ENCODE results near the gene ELL.
"Not testable (repeated sequence)": the region's sequence is repeated elsewhere in the genome, so short reads cannot be mapped to it uniquely, and the experiment has no call there.

Gene ELL

DNA sequence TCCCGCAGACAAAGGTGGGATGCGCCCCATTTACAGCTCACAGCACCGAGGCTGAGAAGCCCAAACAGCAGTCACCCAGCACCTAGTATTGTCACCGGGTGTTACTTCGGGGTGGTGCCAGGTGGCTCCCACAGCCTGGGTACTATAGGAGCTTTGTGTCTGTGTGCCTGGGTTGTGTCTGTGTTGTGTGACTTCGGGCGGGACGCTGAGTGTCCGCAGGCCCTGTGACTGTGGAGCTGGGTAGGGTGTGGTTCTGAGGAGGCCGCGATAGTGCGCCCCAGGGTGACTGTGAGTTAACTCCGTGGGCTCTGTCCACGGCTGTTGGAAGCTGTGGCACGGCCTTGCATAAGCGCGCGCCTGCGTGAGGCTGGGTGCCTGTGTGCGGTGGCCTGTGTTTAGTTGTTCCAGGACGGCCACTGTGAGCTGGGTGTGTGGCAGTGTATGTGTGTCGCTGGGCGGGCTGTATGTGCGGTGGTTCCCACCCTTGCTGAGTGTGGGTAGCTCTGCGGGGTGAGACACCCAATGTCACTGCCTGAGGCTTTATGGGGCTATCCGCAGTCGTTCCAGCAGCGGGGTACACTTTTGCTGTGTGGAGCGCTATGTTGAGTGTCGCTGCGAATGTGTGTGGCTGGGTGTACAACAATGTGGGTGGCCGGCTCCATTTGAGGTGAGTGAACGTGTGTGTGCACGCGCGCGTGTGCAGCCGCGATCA is 103.2 kb downstream of the ELL start:
- peak; percentile 35 for DNase-seq

DNA sequence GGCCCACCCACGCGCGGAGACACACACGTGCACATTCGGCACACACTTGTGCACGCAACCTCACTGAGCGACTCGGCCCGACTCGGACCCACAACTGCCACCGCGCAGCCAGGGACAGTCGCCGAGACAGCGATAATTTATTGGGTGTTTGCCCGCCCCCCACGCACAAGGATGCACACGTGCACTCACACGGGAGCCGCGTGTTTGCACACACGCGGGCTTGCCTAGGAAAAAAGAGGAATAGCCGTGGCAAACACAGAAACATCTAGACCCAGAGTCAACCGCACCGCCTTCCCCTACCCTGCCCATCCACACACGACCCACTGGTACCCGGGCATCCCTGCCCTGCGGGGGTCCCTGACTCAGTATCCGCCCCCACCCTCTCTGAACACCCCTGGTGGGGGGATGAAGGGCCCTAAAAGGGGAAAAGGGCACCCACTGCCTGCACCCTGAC is 103.8 kb downstream of the ELL start:
- DNase-seq, result no peak

DNA sequence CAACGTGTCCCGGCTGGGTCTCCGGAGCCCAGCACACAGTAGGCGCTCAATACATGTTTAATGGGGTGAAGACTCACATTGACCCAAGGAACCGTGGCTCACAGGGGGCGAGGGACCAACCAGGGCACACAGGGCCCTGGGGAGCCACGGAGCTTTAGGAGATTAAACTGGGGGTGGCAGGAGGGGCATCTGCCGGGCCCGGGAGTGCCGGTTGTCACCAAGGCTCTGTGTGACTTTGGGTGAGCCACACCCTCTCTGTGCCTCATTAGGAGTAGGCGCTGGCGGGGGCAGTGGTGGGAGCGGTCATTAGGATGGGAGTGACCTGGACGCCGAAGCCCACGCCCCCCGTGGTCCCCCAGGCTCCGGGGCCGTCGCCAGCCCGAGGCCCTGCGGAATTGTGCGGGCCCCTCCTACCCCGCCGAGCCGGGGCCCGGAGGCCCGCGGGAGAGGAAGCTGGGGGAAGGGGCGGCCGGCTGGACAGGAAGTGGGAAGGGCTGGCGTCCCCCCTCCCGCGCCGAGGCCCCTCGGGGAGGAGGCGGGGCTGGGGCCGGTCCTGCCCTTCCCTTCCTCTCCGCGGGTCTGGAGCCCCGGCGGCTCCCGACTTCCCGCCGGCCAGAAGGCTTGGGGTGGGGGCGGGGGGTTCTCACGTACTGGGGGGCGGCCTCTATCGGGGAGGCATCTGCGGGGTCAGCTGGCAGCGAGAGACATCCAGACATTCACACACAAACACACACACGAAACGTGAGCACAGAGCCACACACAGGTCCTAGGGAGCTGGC is 104.4 kb downstream of the ELL start:
- peak; percentile 60 for DNase-seq

DNA sequence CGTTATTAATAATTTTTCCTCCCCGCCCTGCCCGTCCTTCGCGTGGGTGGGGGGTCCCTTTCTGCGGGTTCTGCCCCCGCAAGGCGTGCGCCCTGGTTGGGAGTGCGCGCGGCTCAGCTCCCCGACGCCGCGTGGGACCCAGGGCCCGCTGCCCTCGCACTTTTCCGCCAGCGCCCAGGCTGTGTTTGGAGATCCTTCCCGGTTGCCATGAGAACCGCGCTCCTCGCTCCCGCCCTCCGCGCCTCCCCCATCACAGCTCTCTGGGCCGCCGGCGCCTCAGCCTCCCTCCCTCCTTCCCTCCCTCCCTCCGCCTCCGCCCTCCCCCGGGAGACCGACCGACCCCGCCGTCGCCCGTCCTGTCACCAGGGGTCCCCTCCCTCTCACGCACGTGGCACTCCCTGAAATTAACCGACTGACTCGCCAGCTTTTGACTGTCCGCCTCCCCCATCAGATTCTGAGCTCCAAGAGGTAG is 105.1 kb downstream of the ELL start:
- DNase-seq, result peak; percentile 87

DNA sequence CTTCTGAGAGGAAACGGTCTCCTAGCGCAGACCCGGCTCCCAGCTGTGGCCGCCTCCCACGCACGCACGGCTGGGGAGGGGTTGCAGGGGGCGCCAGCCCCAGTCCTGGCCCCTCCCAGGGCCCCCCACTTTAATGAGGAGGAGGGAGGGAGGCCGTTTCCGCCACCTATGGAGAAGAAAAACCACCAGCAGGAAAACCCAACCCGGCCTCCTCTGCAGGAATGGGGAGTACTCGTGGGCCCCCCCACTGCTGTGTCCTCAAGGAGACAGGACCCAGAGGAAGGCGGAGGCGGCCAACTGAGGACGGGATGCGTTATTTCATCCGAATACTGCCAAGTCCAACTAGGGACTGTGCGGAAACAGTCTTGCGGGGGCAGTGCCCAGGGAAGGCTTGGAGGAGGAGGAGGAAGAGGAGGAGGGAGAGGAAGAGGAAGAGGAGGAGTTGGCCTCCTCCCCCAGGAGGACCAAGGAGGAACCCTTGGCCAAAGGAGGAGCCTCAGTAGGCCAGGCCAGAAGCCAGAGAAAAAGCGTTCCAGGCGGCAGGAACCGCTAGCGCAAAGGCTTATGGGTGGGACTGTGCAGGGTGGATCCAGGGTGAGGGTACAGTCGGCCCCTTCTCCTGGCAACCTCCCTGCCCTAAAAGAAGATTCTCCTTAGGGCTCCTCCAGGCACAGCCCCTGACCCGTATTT is 106.5 kb downstream of the ELL start:
- DNase-seq, result no peak

DNA sequence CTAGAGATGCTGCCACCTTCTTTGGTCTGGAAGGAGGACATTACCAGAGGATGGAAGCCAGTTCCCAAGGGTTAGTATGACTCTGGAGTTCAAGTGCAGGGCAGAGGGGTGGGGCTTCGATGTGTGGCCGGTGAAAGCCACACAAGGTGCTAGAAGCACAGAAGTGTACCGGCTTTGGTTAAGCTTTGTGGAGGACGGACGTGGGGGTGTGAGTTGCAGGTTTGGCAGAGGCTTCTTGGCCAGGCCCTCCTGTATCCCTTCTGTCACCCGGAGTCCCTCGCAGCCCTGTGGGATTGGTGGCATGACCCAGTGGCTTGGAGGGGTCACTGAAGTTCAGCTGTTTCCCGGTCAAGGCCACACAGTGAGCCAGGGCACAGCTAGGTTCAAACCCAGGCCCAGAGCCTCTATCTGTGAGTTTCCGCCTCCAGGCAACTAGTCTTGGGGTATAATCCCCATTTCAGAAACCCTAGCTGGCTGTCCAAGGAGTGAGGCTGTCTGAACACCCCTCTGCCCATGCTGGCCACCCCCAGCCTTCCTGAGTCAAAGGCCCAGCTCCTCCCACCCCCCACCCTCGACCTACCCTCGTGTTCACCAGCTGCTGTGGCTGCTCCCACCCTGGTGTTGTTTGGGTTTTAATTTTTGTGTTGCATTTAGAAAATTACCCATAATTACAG is 107.2 kb downstream of the ELL start:
- no peak for DNase-seq

DNA sequence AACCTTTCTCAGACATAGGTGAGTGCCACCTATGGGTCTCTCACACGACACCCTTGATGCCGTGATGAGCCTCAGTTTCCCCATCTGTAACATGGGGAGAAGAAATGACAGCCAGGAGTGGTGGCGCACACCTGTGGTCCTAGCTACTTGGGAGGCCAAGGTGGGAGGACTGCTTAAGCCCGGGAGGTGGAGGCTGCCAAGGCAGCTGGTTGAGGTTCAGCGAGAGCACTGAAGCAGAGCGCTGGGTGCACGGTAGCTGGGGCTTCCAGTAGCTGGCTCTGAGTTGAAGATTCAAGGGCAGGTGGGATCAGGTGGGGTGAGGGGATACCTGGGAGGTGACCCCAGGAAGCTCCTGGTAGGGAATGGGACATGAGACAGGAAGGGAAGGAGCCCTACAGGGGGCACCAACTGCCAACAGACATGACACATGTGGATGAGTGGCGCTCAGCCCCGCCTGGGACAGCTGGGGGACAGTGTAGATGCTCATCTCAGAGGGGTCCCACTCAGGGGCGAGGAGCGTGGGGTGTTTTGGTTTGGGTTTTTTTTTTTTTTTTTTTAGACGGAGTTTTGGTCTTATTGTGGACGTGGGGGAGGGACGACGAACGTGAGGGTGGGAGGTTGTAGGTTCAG is 109.1 kb downstream of the ELL start:
- DNase-seq, result no peak

DNA sequence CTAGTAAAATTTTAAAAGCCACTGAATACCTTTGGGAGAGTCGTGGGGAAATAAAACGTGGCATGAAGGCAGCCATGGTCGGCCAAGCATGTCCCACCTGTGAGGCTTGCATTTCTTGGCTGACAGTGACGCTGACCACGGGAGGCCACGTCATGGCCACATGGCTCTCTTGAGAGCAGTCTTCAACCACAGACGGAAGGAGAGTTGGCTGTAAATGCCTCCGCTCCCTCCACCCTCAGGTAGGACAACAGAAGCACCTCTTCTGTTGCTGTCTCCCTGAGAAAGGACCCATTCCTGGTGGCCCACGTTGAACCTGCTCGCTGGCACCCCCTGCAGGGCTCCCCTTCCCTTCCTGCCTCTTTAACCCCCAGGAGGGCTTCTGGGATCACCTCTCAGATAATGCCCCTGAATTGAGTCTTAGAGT is 113.8 kb downstream of the ELL start:
- no peak for DNase-seq

DNA sequence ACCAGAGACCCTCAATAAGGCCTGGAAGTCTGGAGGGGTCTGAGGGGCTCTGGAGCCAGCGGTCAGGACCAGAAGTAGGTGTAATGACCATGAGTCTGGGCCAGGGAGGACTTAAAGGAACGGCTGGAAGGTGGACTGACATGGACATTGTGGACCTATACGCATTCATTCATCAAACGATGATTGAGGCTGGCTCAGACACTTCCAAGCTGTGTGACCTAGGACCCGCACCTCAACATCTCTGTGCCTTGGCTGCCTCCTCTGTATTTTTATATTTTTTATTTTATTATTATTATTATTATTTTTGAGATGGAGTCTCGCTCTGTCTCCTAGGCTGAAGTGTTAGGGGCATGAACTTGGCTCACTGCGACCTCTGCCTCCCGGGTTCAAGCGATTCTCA is 115.1 kb downstream of the ELL start:
- no peak for DNase-seq

DNA sequence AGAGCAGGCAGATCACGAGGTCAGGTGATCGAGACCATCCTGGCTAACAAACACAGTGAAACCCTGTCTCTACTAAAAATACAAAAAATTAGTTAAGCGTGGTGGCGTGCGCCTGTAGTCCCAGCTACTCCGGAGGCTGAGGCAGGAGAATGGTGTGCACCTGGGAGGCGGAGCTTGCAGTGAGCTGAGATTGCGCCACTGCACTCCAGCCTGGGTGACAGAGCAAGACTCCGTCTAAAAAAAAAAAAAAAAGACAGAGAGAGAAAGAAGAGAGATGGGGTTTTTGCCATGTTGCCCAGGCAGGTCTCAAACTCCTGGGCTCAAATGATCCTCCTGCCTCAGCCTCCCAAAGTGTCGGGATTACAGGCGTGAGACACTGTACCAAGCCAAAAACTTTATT is 116.1 kb downstream of the ELL start:
- DNase-seq, result not testable (repeated sequence)

DNA sequence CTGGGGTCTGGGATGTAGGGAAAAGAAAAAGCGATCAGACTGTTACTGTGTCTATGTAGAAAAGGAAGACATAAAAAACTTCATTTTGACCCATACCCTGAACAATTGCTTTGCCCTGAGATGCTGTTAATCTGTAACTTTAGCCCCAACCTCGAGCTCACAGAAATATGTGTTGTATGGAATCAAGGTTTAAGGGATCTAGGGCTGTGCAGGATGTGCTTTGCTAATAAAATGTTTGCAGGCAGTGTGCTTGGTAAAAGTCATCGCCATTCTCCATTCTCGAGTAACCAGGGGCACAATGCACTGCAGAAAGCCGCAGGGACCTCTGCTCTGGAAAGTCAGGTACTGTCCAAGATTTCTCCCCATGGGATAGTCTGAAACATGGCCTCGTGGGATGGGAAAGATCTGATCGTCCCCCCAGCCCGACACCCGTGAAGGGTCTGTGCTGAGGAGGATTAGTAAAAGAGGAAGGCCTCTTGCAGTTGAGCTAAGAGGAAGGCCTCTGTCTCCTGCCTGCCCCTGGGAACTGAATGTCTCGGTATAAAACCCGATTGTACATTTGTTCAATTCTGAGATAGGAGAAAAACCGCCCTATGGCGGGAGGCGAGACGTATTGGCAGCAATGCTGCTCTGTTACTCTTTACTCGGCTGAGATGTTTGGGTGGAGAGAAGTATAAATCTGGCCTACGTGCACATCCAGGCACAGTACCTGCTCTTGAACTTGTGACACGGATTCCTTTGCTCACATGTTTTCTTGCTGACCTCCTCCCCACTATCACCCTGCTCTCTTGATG is 119.2 kb downstream of the ELL start:
- DNase-seq, result not testable (repeated sequence)

DNA sequence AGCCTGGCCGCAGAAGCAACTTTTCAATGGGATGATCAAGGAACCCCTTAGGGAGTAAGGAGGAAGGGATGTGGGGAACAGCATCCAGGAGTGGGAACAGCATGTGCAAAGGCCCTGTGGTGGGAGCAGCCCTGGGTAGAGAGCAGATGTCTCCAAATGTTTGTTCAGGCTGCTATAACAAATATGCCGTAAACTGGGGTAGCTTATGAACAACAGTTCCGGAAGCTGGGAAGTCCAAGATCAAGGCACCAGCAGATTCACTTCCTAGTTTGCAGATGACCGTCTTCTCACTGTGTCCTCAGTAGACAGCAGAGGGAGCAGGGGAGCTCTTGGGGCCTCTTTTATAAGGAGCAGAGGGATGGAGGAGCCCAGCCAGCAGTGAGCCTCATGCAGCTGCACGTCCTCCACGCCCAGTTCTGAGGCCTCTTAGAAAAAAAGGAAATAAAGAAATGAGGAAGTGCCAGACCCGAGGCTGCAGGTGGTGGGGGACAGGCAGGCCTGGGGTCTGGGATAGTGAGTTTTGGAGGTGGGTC is 120.2 kb downstream of the ELL start:
- no peak for DNase-seq

DNA sequence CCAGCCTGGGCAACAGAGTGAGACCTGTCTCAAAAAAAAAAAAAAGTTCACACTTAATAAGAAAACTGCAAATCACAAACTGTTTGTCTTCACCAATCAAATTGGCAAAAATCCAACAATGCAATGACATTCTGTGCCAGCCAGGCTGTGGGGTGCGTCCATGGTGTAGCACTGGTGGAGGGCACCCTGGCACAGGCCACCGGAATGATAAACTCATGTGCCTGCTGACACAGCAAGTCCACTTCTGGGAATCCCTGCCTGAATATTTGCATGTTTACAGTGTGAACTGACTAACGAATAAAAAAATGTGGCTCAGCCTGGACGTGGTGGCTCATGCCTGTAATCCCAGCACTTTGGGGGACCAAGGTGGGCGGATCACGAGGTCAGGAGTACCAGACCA is 122.9 kb downstream of the ELL start:
- no peak for DNase-seq

DNA sequence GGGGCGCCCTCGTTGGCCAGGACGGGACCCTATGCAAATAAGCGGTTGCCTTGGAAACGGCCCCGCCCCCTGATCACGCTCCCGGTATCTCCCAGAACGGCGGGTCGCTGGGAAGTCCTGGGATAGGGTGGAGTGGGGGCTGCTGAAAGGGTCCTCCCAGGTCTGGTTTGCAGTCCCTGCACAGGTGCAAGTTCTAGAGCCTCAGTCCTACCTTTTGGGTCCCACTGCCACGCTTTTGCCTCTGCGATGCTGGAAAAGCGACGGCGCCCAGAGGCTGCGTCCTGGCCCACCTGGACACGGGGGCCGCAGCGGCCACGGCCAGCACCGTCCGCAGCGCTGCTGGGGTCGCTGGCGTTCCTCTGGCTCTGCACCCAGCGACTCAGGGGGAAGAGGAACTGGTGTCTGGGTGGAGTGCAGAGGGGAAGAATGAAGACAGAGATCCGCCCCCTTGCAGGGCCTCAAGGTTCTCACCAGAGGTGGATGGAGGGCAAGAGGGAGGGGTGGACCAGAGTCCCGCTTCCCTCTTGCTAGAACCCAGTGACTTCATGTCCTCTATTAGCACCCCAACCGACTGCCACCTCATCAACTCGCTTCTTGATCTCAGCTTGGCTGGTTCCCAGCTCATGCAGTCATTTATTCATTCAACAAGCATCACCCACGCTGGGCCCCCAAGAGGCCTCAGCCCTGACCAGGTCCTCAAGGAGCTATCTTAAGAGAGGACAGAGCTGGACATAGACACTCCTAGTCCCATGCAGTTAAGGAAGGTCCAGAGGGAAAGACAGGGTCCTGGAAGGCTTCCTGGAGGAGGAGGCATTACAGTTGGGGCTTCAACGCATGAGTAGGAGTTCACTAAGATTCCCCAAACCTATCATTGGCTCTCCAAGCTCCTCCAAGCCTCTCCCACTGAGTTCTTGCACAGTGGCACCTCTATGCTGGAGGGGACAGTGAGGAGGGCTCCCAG is 124.3 kb downstream of the ELL start, which contains the start of gene LRRC25:
LRRC25 (minus strand) TSS at position 381 of the 961 bp plus-strand sequence. CDS start 659 bp downstream, outside the sequence.
- no peak for DNase-seq

DNA sequence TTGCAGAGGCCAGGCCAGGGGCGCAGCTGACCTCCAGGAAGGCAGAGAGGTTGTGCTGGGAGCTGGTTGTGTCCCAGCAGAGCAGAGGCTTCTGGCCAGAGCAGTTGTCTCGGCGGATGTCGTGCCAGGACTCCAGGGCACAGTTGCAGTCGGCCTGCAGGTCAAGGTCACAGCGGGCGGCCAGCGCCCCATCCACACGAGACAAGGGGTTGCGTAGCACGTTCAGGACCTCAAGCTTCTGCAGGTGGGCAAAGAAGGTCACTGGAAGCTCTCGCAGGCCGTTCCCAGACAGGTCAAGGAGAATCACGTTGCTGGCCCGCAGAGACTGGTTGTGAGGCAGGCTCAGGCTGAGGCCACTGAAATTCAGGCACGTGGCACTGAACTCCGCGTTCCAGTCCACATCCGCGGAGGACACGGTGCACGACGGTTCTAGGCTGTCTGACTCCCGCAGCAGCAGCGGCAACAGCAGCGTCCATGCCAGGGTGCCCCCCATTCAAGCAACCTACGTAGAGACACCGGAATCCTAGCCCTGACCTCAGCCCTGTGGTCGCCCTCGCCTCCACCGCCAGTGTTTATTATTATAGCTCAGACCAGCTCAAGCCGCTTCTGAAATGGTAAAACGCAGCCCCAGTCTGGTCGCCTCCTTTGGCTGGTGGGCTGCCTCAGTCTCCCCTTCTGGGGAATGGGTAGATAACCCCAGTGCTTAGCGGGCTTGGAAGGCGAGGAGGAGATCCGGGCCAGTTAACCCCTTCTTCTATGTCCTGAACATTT is 125.2 kb downstream of the ELL start:
- DNase-seq, result no peak

DNA sequence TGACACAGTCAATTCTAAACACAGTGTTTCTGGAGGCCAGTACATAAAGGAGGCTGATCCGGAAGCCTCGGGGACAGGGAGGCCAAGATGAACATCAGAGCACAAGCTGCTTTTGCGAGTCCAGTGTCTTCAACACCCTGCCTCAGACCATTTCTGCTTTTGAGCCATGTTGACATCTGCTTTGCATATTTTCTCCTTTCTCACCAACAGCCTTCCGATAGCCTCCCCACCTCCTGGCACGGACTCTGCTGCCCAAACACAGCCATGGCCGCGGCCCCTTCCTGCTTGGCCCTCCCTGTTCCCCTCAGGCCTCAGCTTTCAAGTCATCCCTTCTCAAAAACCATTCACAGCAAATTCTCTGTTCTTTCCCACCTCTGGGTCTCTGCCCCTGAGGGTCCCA is 128.0 kb downstream of the ELL start:
- no peak for DNase-seq

DNA sequence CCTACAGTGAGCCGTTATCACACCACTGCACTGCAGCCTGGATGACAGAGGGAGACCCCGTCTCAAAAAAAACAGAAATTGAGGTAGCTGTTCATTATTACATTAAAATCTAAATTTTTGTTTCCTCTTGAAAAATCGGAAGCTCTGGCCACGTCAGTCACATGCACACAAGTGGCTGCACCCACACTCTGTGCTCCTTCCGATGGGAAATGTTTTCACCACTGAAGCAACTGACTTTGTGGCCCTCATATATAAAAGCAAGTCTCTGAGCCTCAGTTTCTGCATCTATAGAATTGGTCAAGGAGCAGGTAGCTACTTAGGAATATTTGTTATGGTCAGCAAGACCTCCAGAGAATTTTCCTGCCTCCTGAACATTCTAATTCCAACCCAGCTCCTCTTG is 128.9 kb downstream of the ELL start:
- DNase-seq, result no peak

All from NCI-H2171 treated with DMSO at 0.1 percent for 48 hours (cell line).